RWPE2 (cell line): ENCODE measurements around the gene C20orf204.

Experiments
- ATAC-seq: fragments of 200-7000 bp; cut with Tn5 transposase; 3 replicates; pipeline ENCODE4 v1.9.1; 2021; ENCODE audit warnings: low read depth
- DNase-seq: peaks from one replicate; pipeline ENCODE4 v3.0.0-alpha.2; 2020; ENCODE audit warnings: low spot score
- H3K27ac ChIP-seq: fragments of 450-650 bp; 2 replicates; pipeline ENCODE4 v1.5.1; 2017; ENCODE audit warnings: mild to moderate bottlenecking; ENCODE audit not compliant: poor library complexity, severe bottlenecking
- H3K27me3 ChIP-seq: fragments of 250-450 bp; sonication (Bioruptor Pico); 2 replicates; pipeline ENCODE4 v1.5.1; 2021; ENCODE audit warnings: mild to moderate bottlenecking, moderate library complexity; ENCODE audit not compliant: insufficient read depth, poor library complexity, severe bottlenecking
- H3K36me3 ChIP-seq: fragments of 250-450 bp; sonication (Bioruptor Pico); 2 replicates; pipeline ENCODE4 v1.5.1; 2020; ENCODE audit warnings: low read depth, mild to moderate bottlenecking, moderate library complexity
- H3K4me1 ChIP-seq: fragments of 250-450 bp; sonication (Bioruptor Pico); 2 replicates; pipeline ENCODE4 v1.5.1; 2021; ENCODE audit warnings: mild to moderate bottlenecking, moderate library complexity; ENCODE audit not compliant: insufficient read depth, poor library complexity, severe bottlenecking
- H3K4me3 ChIP-seq: fragments of 250-450 bp; sonication (Bioruptor Pico); 2 replicates; pipeline ENCODE4 v1.5.1; 2021; ENCODE audit warnings: mild to moderate bottlenecking, moderate library complexity; ENCODE audit not compliant: severe bottlenecking
- H3K9me3 ChIP-seq: fragments of 250-450 bp; sonication (Bioruptor Pico); 2 replicates; pipeline ENCODE4 v1.5.1; 2021; ENCODE audit warnings: mild to moderate bottlenecking, moderate library complexity; ENCODE audit not compliant: severe bottlenecking
- CTCF ChIP-seq: fragments of 450-650 bp; IDR thresholded peaks from one replicate; pipeline ENCODE4 v1.5.1; 2017; ENCODE audit warnings: mild to moderate bottlenecking, moderate library complexity; ENCODE audit not compliant: poor library complexity, severe bottlenecking

The C20orf204 gene

GRCh38 chr20:64035933-64036345 lies at the start of gene C20orf204:
Gene C20orf204 (plus strand): TSS chr20:64036182. CDS start chr20:64036324, 142 bp downstream.
- DNase-seq = no peak
- H3K9me3 ChIP-seq = no peaks in the 10 kb centered on the region
- H3K27me3 ChIP-seq = peaks cover 6% of the 10 kb centered on the region
- no peak within 1 kb of the TSS for H3K27ac ChIP-seq
- no peak for ATAC-seq
- H3K4me3 ChIP-seq = no peak within 1 kb of the TSS
- H3K4me1 ChIP-seq = no peaks in the 10 kb centered on the region
- peaks cover 12% of the 10 kb centered on the region for H3K36me3 ChIP-seq
- TF ChIP-seq CTCF = no peak

GRCh38 chr20:64000906-64001305 lies 35.1 kb upstream of the C20orf204 start:
- H3K4me1 ChIP-seq = no peaks in the 10 kb centered on the region
- TF ChIP-seq CTCF = no peak
- H3K36me3 ChIP-seq = peaks cover 97% of the 10 kb centered on the region
- H3K27me3 ChIP-seq = no peaks in the 10 kb centered on the region
- ATAC-seq (peak; percentile 10; the same call in 1 of the 3 replicates), DNase-seq (no peak)
- H3K4me3 ChIP-seq = no peak overlapping the region
- H3K9me3 ChIP-seq = no peaks in the 10 kb centered on the region
- H3K27ac ChIP-seq = no peak overlapping the region

GRCh38 chr20:64001607-64002011 lies 34.4 kb upstream of the C20orf204 start:
- no peak for TF ChIP-seq CTCF
- DNase-seq (no peak), ATAC-seq (no peak; the same call in 2 of the 3 replicates)
- H3K9me3 ChIP-seq = no peaks in the 10 kb centered on the region
- H3K4me1 ChIP-seq = no peaks in the 10 kb centered on the region
- no peak overlapping the region for H3K4me3 ChIP-seq
- H3K27me3 ChIP-seq = no peaks in the 10 kb centered on the region
- H3K36me3 ChIP-seq = peaks cover 94% of the 10 kb centered on the region
- no peak overlapping the region for H3K27ac ChIP-seq

GRCh38 chr20:64003960-64004725 lies 31.8 kb upstream of the C20orf204 start:
- DNase-seq (no peak), ATAC-seq (no peak; the same call in 2 of the 3 replicates)
- Histone ChIP-seq H3K27me3 (no peaks in the 10 kb centered on the region), H3K27ac (no peak overlapping the region), H3K36me3 (peaks cover 90% of the 10 kb centered on the region), H3K9me3 (peaks cover 4% of the 10 kb centered on the region), H3K4me3 (no peak overlapping the region), H3K4me1 (no peaks in the 10 kb centered on the region)
- no peak for TF ChIP-seq CTCF

GRCh38 chr20:64005394-64005793 lies 30.6 kb upstream of the C20orf204 start:
- Histone ChIP-seq H3K27me3 (no peaks in the 10 kb centered on the region), H3K4me1 (no peaks in the 10 kb centered on the region), H3K4me3 (no peak overlapping the region), H3K36me3 (peaks cover 90% of the 10 kb centered on the region), H3K27ac (no peak overlapping the region), H3K9me3 (peaks cover 4% of the 10 kb centered on the region)
- ATAC-seq (no peak), DNase-seq (no peak)
- TF ChIP-seq CTCF = no peak
